Brain microvascular endothelial cell (primary cell): ENCODE measurements around the gene PLCG1.

Source experiments
- DNase-seq: peaks from one replicate; pipeline ENCODE4 v3.0.0-alpha.2; 2020
- H3K27ac ChIP-seq: fragments of 250-450 bp; sonication (Bioruptor Pico); 2 replicates; pipeline ENCODE4 v1.5.1; 2020; ENCODE audit warnings: mild to moderate bottlenecking, moderate library complexity
- H3K27me3 ChIP-seq: fragments of 250-450 bp; sonication (Bioruptor Pico); replicated peaks from 2 replicates; pipeline ENCODE4 v1.5.1; 2020; ENCODE audit warnings: mild to moderate bottlenecking
- H3K36me3 ChIP-seq: fragments of 250-450 bp; sonication (Bioruptor Pico); replicated peaks from 2 replicates; pipeline ENCODE4 v1.5.1; 2020; ENCODE audit warnings: mild to moderate bottlenecking
- H3K4me3 ChIP-seq: 2 replicates; pipeline ENCODE4 v1.5.1; 2011; ENCODE audit warnings: low read depth, mild to moderate bottlenecking, control low read depth, low read length, moderate library complexity
- CTCF ChIP-seq: IDR thresholded peaks from 2 replicates; pipeline ENCODE4 v1.5.1; 2011; ENCODE audit warnings: low read depth, mild to moderate bottlenecking, moderate library complexity, low read length, control low read depth, inconsistent platforms; ENCODE audit errors: missing control alignments
- in situ Hi-C: cut with HindIII; loops from 2 replicates; pipeline ENCODE4 v1.10.0; 2017; ENCODE audit warnings: low sequenced_read_pairs, low pct_ligation_motif_present

The PLCG1 gene

DNA sequence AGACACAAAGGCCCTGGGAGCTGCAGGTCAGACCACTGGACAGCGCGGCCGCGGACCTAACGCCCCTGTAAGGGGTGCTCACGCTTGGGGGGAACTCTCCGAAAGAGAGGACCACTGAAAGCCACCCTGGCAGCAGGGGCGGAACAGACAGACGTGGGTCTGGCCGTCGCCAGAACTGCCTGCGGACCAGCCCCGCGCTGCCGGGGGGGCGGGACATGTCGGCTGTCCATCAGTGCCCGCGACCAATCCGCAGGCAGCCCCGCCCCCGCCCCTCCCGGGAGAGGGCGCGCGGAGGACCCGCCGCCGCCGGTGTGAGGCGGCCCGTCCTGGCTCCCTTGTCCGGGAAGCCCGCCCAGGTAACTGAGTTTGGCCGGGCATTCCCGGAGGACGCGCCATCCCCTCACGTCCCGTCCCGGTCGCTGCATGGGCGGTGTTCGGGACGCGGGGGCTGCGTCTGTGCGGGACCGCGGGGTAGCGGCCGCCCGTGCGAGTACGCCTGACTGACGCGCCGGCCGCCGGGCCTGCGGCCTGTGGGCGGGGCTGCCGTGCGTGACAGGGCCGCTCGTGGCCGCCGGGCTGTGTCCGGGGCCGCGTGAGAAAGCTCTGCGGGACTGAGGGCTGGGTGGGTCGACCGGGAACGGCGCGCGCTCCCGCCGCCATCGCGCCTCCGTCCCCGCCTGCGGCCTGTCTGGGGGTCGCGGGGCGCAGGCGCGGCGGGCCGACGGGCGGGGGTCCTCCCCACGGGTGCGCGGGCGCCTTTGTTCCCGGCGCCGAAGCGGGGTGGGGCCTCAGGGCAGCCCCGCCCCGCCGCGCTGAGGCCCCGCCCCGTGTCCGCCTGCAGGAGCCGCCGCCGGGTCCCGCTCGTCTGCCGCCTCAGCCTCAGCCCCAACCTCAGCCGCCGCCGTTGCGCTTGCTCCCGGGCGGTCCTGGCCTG, at the start of gene PLCG1:
TSS of gene PLCG1 (plus strand) at position 864 of the 934 bp plus-strand sequence. CDS start 99 bp downstream, outside the sequence.
- Histone ChIP-seq H3K4me3 (peak within 1 kb of the TSS; percentile 72), H3K27ac (peak within 1 kb of the TSS; percentile 84), H3K36me3 (peaks cover 3% of the 10 kb centered on the region), H3K27me3 (no peaks in the 10 kb centered on the region)
- no peak for TF ChIP-seq CTCF
- DNase-seq: peak; percentile 71
- in situ Hi-C loops: no loop called here

GRCh38 chr20:41087777-41088176, 49.6 kb upstream of the PLCG1 start:
- in situ Hi-C loops: loop anchor here (25.0 kb wide), 1 partner anchor 100 kb away; no protein-coding TSS in a partner anchor
- Histone ChIP-seq H3K27me3 (no peaks in the 10 kb centered on the region), H3K27ac (no peak overlapping the region), H3K4me3 (no peak overlapping the region), H3K36me3 (peaks cover 50% of the 10 kb centered on the region)
- DNase-seq: no peak
- no peak for TF ChIP-seq CTCF

DNA sequence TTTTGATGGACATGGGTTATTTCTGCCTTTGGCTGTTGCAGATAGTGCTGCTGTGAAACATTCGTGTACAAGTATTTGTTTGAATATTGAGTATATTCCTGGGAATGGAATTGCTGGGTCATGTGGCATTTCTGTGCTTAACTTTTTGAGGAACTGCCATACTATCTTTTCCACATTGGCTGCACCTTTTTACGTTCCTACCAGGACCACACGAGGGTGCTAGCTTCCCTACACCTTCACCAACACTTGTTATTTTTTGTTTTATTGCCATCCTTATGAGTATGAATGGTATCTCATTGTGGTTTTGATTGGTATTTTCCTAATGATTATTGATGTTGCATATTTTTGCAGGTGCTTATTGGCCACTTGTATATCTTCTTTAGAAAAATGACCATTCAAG, 47.8 kb upstream of the PLCG1 start:
- Histone ChIP-seq H3K27me3 (no peaks in the 10 kb centered on the region), H3K4me3 (no peak overlapping the region), H3K36me3 (peaks cover 55% of the 10 kb centered on the region), H3K27ac (no peak overlapping the region)
- DNase-seq: no peak
- peak; percentile 16 for TF ChIP-seq CTCF
- in situ Hi-C loops: loop anchor here (25.0 kb wide), 1 partner anchor 102 kb away; no protein-coding TSS in a partner anchor

DNA sequence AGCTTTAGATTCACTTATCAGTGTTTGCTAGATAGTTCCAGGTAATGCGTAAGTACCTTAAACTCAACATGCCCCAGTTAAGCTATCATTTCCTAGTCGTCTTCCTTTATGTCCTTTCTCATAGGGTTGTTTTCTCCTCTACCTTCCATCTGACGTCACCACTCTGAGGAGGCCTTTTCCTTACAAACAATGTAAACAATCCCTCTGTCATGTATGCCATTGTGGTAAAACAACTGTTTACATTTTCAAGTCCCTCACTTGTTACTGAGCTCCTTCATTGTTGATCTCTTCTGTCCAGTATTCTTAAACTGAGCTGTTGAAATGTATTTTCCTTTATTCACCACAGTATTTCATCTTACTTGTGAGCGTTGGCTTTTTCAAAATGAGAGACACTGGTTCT, 45.4 kb upstream of the PLCG1 start:
- H3K36me3 ChIP-seq: peaks cover 54% of the 10 kb centered on the region
- in situ Hi-C loops: loop anchor here (25.0 kb wide), 1 partner anchor 105 kb away; no protein-coding TSS in a partner anchor
- no peak for TF ChIP-seq CTCF
- DNase-seq: no peak
- H3K4me3 ChIP-seq: no peak overlapping the region
- no peak overlapping the region for H3K27ac ChIP-seq
- no peaks in the 10 kb centered on the region for H3K27me3 ChIP-seq

DNA sequence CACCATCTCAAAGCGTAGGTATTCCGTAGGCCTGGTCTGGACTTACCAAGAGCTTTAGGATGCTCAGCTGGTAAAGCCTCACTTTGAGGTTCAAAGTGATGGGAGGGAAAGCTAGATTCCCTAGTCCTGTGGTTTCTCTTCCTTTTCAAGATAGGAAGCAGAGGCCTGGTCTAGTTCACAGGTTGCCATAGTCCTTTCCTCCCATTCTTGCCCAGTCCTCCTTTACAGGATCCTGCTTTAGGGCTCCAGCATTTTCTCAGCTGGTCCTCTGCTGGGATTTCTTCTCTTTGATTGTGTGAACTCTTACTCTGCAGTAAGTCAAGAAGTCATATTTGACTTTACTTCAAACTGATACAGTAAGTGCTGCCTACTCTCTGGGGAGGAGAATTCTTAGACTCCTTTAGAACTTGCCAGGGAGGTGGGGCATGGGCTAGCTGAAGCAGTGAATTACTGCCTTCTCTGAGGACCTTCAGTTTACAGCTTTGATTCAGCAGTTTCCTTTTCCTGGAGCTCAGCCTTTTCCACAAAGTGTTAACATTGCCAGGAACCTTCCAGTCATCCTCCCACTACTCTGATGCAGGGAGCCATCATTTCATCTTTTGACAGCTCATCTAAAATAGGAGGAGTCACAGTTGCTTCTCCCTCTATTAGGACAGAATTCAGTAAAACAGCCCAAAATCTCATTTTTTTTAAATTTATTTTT, 42.8 kb upstream of the PLCG1 start:
- no peak for DNase-seq
- no peak for TF ChIP-seq CTCF
- in situ Hi-C loops: loop anchor here (25.0 kb wide), 1 partner anchor 107 kb away; no protein-coding TSS in a partner anchor
- no peak overlapping the region for H3K4me3 ChIP-seq
- H3K27me3 ChIP-seq: no peaks in the 10 kb centered on the region
- H3K36me3 ChIP-seq: peaks cover 64% of the 10 kb centered on the region
- H3K27ac ChIP-seq: no peak overlapping the region
